ENCODE results near the gene CST9L. TPM values are rescaled to one million over a fixed set of nuclear protein-coding genes. Genes with fewer than 3 reads are reported as not detected.

Gene CST9L
- total RNA-seq, 1 experiment from 2014 or later = not detected

DNA sequence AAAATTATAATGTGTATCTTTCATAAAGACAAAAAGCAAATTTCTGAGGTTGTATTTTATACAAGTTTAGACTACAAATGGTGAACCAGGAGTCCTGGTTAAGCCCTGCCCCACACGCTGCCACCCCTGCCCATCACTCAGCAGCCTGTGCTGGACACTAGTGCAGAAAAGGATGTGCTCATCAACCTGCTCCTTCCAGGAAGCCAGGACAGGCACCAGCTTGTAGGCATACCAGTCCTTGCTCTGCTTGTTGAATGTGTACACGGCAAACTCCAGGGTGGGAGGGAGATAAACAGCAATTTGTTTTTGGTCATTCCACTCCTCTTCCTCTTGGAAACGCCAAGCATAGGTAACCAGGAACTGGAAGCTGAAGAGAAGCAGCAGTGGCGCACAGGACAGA, 18.1 kb downstream of the CST9L start:
- Histone ChIP-seq H3K9ac (ENCODE audit: low read length) (no peak overlapping the region), H3K27me3 (ENCODE audit: insufficient read depth, low read length) (peaks cover 38% of the 10 kb centered on the region), H3K9me3 (ENCODE audit: control insufficient read depth in 1 of 2, insufficient read depth in 1 of 2, low read depth in 1 of 2, low read length in 2 of 2) (no peaks in the 10 kb centered on the region), H3K4me1 (ENCODE audit: control insufficient read depth in 1 of 2, insufficient read depth in 2 of 2, low read length in 2 of 2) (no peaks in the 10 kb centered on the region), H2AFZ (ENCODE audit: low read depth, low read length, poor library complexity, severe bottlenecking) (no peak overlapping the region), H3K36me3 (ENCODE audit: control insufficient read depth in 1 of 2, insufficient read depth in 2 of 2, low read length in 2 of 2) (no peaks in the 10 kb centered on the region), H3K9me2 (ENCODE audit: insufficient read depth) (no peaks in the 10 kb centered on the region), H4K20me1 (ENCODE audit: insufficient read depth) (no peaks in the 10 kb centered on the region), H3K27ac (ENCODE audit: low read depth, low read length) (no peak overlapping the region), H3K4me3 (replicated peaks in 1 of 2; ENCODE audit: low read depth in 1 of 2, low read length in 2 of 2) (no peak overlapping the region), H3K79me2 (ENCODE audit: insufficient read depth, low read length) (no peaks in the 10 kb centered on the region), H3K4me2 (ENCODE audit: low read length) (no peak overlapping the region)
- TF ChIP-seq REST (IDR thresholded peaks at IDR 0.05; ENCODE audit: low read depth) (no peak), FOSL1 (IDR thresholded peaks at IDR 0.05; ENCODE audit: low read depth) (no peak), EZH2 (IDR thresholded peaks at IDR 0.05) (no peak), POLR2AphosphoS5 (IDR thresholded peaks at IDR 0.05; ENCODE audit: low read depth, low read length) (no peak), ATF3 (IDR thresholded peaks at IDR 0.05) (no peak), JUND (IDR thresholded peaks at IDR 0.05) (no peak), CEBPB (IDR thresholded peaks at IDR 0.05; ENCODE audit: low read depth) (no peak), RAD21 (IDR thresholded peaks at IDR 0.05; ENCODE audit: low read depth) (no peak), POLR2A (IDR thresholded peaks at IDR 0.05; ENCODE audit: borderline replicate concordance, extremely low read depth, insufficient read depth, insufficient read length) (no peak), CTCF (IDR thresholded peaks at IDR 0.05 in 2 of 3, conservative IDR thresholded peaks at IDR 0.05 in 1 of 3; ENCODE audit: borderline replicate concordance in 1 of 3, insufficient read depth in 1 of 3, low read depth in 2 of 3, low read length in 2 of 3) (no peak), SIN3A (IDR thresholded peaks at IDR 0.05; ENCODE audit: low read depth) (no peak), EZH2phosphoT487 (IDR thresholded peaks at IDR 0.05; ENCODE audit: borderline replicate concordance) (no peak), YY1 (IDR thresholded peaks at IDR 0.05; ENCODE audit: extremely low read depth, insufficient replicate concordance, low read depth, low read length) (no peak), CBX3 (IDR thresholded peaks at IDR 0.05; ENCODE audit: low read depth) (no peak), EGR1 (IDR thresholded peaks at IDR 0.05; ENCODE audit: low read depth) (no peak), ZNF274 (IDR thresholded peaks at IDR 0.05; ENCODE audit: low read depth, low read length) (no peak), ZFX (IDR thresholded peaks at IDR 0.05) (no peak), SRF (IDR thresholded peaks at IDR 0.05; ENCODE audit: low read depth) (no peak)
- TF ChIP-seq, protein P1, sequence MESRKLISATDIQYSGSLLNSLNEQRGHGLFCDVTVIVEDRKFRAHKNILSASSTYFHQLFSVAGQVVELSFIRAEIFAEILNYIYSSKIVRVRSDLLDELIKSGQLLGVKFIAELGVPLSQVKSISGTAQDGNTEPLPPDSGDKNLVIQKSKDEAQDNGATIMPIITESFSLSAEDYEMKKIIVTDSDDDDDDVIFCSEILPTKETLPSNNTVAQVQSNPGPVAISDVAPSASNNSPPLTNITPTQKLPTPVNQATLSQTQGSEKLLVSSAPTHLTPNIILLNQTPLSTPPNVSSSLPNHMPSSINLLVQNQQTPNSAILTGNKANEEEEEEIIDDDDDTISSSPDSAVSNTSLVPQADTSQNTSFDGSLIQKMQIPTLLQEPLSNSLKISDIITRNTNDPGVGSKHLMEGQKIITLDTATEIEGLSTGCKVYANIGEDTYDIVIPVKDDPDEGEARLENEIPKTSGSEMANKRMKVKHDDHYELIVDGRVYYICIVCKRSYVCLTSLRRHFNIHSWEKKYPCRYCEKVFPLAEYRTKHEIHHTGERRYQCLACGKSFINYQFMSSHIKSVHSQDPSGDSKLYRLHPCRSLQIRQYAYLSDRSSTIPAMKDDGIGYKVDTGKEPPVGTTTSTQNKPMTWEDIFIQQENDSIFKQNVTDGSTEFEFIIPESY (IDR thresholded peaks at IDR 0.05; ENCODE audit: extremely low read depth, insufficient replicate concordance, low read length) = no peak
- TF ChIP-seq, protein P2, sequence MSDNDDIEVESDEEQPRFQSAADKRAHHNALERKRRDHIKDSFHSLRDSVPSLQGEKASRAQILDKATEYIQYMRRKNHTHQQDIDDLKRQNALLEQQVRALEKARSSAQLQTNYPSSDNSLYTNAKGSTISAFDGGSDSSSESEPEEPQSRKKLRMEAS (IDR thresholded peaks at IDR 0.05) = no peak
- ChIA-PET CTCF (no interaction called here), POLR2A (no interaction called here), RAD21 (ENCODE audit: low non-redundant PET in 1 of 2, low total read pairs in 2 of 2, uncharacterized antibody in 2 of 2, unreplicated experiment in 2 of 2) (no interaction called here)
- DNase-seq (ENCODE audit: low read depth, low spot score) (no peak), ATAC-seq (no peak)
- intact Hi-C loops (cut with micrococcal nuclease) = no loop called here
- no TSS peak for BruUV-seq (replicated peaks)
